Epidermal melanocyte (primary cell): ENCODE results near the gene USP2.

Experiments used
- DNase-seq: peaks from one replicate; pipeline ENCODE4 v3.0.0; 2011; ENCODE audit warnings: low spot score; ENCODE audit not compliant: insufficient read length

The USP2 gene

DNA sequence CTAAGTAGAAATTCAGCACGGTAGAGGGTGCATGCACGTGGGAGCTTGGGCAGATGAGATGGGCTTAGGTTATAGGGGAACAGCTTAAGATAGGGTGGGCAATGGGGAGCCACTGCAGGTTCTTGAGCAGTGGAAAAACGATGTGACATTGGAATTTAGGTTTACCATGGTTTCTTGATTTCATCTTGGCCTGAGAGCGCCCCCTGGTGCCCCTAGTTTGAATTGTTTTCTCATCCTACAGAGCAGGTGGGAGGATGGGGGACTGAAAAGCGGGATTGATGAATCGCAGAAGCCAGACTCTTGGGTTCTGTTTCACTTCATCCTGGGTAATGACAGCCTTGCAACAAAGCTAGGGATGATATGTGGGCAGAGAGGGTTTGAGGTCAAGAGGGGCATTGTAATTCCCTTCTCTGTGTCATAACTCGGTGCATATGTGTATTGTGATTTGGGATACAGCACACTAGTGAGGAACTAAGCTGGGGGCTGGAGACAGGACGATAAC lies 57.9 kb downstream of the USP2 start:
- DNase-seq = peak; percentile 81

DNA sequence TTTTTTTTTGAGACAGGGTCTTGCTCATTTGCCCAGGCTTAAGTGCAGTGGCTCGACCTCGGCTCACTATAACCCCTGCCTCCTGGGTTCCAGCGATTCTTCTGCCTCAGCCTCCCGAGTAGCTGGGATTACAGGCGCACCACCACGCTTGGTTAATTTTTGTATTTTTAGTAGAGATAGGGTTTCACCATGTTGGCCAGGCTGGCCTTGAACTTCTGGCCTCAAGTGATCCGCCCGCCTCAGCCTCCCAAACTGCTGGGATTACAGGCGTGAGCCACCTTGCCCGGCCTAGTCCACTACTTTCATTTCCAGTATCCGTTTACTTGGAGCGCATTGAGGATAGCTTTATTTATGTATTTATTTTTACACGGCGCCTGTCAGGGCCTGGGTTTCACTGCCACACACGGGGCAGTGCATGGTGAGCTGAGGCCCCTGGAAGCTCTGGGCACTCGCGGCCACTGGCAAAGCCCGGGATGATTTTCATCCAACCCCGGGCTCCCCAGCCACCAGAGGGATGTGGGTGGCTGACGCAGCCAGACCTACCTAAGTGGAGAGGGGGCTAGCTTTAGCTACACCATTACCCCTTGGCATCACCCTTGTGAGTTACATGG lies 58.5 kb downstream of the USP2 start:
- DNase-seq = no peak

DNA sequence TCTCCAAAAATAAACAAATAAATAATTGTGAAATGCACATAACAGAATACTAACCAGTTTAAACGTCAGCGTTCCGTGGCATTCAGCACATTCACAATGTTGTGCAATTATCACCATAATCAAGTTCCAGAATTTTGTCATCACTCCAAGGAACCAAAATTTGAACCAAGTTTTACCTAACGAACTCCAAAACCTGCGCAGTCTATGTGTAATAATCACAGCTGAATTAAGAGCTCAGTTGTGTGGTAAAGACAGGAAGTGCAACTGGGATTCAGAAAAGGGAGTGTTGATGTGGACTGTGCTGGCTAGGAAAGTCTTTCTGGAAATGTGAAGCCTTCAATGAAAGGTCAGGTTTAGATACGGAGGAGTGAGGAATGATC lies 59.1 kb downstream of the USP2 start:
- DNase-seq = no peak

DNA sequence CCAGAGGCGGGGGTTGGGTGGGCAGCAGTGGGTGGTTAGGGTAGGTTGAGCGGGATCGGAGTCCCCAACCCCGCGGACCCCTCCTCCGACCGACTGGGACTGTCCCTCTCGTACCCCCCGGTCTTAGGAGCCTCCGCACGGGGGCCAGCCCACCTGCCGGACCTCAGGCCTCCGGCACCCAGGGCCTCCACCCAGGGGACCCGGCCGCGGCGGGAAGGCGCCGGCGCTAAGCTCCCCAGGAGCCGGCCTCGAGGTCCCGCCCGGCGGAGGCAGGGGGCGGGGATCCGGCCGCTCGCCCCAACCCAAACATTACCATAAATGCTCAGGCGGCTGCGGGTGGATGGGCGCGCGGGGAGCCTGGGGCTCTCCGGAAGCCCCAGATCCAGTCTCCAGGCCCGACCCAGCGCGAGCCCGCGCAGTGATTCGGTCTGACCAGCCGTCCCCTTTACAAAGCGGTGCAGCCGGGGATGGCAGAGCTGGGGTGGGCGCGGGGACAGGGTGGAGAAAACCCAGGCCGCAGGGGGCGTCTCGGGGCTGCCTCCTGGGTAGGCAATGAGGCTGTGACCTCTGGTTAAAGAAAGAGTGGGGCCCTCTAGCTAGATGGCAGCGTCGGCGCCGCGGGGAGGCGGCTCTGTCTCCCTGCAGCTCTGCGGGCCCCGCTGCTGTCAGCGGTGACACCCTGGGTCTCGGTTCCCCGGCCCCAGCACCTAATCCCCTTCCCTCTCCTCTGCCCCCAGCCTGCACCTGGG lies 60.5 kb downstream of the USP2 start:
- DNase-seq = peak; percentile 81

DNA sequence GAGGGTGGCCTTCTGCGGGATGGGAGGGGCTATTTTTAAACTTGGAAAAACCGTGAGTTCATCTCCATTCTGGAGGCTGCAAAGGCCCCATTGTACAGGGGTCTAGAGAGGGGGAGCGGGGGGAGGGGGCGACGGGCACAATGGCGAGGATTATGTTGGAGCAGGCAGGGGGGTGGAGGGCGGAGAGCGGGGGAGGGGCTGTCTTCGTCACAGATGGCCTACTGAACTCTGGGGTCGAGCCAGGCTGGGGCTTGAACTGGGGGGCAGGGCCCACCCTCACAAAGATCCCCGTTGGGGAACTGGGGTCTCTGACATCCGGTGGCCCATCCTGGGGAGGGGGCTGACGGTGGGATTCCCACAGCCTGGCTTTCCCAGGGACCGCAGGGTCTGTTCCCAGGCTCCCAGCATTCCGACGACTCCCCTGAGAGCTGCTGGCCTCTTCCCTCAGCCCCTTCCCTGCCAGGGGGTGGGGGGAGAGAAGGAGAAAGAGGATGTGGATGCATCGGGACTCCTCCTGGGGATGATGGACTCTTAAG lies 61.2 kb downstream of the USP2 start:
- DNase-seq = no peak

DNA sequence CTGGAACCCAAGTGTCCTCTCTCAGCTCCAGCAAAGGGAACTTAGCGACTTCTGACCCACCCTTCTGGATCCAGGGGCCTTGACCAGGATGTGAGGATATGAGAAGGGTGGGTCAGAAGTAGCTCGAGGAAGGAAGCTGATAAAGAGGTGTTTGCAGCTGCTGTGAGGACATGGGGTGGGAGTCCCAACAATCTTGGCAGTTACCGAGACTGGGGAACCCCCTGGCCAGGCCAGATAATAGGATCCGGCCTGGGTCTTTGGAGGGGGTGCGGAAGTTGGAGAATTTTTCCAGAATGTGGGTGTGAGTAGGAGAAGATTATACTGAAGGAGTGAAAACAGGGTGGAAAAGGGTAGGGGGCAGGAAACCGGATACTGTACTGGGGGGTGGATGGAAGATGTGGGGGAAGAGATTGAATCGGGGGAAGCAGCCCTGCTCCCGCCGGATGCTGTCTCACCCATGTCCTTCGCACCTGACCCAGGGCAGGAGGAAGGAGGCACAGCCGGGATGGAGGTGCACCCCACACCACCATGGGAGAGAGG lies 61.7 kb downstream of the USP2 start:
- no peak for DNase-seq

DNA sequence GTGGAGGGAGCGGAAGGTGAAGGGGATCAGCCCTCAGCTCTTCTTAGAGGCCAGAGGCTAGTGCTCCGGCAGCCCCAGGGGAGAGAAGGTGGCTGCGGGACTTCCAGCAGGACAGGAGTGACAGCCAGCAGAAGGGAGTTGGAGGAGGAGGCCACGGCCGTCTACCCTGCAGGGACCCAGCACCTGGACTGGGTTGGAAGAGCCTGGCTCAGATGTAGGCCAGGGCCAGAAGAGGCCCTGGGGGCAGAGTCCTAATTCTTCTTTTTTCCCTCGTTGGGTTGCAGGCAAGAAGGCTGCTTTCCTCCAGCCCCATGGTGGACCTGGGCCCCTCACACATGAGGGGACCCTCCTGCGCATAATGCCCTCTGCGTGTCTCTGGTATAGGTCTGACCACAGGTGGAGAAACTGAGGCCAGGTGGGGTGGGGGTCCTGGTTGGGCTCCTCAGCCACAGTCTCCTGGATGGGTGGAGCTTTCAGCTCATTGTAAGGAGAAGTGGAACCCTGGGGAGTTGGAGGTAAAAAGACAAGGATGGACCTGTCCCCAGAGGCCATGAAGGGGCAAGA lies 62.3 kb downstream of the USP2 start:
- no peak for DNase-seq

DNA sequence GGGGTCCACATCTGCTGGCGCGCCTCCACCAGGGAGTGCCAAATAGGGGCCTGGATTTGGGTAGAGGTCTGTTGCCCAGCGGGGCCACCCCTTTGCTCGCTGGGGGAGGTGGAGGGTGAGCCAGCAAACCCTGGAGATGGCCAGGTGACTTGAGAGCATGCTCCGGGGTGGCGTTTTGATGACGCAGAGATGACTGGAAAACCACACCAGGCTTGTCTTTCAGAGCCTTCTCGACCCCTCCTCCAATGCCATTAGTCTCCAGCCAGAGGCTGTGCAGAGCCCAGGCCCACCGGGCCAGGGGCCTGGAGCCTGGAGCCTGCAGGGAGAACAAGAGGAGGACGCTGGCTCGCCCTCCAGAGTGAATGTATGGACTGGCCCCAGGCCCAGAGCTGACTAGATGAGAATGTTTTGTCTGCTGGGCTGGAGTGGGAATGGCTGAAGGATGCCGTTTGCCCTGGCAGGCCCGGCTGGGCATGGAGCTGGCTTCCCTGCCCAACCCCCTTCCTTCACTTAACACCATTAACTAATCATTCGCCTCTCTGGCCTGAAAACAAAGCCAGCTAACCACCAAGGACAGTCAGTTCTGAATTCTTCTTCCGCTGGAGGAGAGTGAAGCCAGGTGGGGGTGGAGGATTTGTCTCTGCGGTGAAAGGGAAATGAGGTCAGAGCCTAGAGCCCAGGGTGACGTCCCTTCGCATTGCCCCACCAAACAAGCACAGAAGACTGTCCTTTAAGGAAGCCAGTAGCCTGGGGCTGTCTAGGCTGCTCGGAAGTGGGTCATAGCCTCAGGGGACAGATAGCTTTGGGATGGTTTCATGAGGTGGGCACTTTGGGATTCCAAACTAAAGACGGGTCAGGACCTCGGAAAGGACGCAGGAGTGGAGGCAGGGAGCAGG lies 63.0 kb downstream of the USP2 start:
- no peak for DNase-seq

DNA sequence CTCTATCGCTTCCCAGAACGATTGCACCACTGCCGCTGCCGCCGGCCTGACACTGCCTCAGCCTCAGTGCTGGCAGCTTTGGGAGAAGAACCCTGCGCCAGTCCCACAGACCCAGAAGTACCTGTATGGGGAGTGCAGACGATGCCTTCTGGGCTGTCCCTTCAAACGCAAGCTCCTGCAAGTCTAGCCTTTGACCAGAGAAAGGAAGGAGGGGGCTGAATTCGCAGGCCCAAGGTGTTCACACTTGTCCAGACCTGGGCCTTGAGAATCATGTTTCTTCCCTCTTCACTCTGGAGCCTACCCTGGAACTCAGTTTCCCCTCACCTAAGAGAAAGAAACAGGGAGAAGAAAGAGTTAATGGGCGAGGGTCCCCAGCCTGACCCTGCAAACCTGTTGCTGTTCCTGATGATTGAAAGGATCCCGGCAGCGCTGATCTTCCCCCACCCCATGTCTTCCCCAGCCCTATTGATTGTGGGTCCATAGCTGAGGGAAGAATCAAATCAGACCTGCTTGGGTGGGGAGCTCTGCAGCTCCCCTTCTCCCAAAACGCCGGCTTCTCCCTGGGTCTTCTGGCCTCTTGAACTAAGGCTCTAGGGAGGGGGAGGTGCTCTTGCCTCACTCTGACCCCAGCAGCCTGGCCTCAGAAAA lies 63.8 kb downstream of the USP2 start:
- no peak for DNase-seq

DNA sequence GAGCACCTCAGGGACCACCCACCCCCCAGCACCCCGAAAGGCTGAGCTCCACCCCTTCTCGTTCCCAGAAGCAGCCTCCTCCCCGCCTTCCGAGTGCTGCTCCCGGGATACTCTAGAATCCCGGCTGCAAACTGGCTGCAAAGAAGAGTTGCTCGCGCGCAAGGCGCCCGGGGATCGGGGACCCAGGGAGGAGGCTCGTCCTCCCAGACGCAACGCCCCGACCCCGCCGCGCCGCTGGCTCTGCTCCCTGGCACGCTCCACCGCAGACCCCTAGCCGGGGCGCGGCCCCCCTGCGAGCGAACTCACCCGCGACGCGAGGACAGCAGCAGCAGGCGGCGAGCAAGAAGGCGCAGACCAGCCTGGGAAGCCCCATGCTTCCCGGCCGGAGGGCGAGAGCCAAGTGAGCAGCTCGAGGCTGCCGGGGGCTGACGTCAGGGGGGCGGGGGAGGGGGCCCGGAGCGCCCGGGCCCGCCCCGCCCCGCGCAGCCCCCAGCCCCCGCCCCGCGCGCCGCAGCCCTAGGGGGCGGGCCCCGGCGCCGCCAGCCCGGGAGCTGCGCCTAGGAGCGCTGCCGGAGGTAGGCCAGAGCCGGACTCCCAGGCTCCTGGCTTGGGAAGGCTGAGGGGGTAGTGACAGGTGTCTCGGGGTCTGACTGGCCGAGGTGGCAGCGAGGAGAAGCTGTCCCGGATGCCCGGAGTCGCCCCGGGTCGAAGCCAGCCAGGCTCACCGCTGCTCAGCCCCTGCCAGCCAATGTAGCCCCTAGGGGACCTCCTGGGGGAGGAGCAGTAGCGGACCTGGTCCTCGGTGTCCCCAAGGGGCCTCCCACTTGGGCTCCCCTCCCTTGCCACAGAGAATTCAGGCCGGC lies 64.5 kb downstream of the USP2 start, which contains the start of gene MCAM:
Gene MCAM, minus strand, starts transcription at position 402 of the 863 bp plus-strand sequence. Its CDS starts 29 bp downstream, at position 373.
- no peak for DNase-seq

DNA sequence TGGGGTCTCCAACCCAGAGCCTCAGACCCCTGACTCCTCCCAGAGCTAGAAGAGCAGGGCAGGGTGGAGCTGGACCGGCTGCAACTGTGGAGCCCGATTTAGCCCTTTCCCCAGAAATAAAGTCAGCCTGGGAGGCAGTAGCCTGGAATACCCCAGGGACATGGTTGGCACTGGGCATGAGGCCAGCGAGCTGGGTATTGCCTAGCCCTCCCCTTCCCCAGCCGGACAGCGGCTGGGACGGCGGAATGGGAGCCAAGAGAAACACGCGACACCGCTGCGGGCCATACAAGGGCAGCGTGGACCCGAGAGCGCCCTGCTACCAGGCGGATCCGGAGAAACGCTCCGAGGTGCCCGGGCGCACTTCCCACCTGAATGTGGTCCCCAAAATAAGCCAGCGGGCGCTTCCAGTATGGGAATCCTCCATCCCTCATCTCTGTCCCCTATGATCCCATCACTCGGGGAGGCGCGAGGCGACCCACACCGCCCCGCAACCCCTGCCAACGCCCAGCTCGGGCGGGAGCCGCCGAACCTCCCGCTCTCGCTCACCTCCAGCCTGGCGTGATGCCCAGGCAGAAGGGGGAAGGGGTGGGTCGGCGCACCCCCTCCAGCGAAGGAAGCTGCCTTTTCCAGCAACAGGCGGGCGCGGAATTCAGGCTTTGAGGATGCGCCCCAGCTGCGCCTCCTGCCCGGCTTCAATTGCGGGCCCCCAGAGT lies 65.3 kb downstream of the USP2 start:
- peak; percentile 67 for DNase-seq

DNA sequence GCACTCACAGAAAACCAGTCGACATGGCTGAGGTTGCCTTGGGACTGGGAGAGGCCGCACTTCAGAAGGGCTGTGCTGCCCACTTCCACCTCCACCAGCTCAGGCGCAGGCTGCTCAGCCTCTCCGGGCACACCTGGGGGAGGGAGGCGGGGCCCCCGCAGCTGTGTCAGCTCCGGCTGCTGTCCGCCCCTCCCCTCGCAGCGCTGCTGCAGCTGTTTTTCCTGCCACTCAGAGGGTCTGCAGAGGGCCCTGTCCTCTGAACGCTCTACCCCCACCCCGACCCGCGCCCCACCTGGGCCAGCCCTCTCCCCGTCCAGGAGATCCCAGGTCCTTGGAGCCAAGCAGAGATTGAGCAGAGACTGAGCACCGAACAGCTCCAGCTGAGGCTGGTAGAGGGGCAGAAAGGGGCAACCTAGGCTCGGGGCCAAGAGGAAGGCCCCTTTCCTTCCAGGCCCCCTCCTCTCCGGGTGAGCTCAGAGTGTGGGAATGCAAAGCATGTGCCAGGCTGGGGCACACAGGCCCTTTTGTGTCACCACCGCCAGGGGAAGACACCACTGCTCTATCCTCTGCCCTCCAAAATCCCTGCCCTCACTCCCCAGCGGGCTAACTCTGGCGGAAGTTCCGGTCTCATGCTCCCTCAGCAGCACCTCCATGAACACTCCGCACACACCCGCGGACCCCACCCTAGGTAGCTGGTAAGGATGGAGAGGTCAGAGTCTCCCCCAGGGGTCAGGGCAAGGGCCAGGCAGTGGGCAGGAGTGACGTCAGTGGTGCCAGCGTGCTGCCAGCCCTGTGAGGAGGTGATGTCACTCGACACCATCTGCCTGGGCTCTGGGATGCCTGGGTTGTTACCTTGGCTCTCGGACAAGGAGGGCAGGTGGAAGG lies 66.1 kb downstream of the USP2 start:
- DNase-seq = peak; percentile 75

DNA sequence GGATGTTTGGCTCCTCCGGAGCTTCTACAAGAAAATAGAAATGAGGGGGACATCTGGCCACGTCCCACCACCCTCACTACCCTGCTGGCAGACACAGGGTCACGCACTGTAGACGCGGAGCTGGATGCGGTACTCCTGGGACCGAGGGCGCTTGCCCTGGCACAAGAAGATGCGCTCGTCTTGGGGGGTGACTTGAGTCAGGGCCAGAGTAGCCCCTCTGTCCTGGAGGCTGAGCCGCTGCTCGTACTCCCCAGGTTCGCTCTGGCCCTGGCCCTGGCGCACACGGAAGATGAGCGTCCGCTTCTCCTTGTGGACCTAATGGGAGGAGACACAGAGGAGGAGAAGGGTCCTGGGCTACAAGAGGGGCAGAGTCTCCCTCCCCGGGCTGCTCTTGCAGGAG lies 66.8 kb downstream of the USP2 start:
- no peak for DNase-seq

DNA sequence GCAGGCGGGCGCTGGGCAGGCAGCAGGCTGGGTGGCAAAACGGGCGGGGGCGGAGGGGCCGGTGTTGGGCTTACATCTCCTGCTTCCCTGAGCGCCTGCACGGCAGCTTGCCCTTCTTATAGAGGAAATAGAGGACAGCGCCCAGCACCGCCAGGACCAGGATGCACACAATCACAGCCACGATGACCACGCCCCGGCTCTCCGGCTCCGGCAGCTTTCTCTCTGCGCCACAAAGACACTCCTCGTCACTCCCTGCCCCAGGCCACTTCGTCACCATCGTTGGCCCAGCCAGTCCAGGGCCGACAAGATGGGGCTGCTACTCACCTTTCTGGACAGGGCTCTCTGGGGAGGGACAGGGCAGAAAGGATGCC lies 70.8 kb downstream of the USP2 start:
- DNase-seq = no peak

DNA sequence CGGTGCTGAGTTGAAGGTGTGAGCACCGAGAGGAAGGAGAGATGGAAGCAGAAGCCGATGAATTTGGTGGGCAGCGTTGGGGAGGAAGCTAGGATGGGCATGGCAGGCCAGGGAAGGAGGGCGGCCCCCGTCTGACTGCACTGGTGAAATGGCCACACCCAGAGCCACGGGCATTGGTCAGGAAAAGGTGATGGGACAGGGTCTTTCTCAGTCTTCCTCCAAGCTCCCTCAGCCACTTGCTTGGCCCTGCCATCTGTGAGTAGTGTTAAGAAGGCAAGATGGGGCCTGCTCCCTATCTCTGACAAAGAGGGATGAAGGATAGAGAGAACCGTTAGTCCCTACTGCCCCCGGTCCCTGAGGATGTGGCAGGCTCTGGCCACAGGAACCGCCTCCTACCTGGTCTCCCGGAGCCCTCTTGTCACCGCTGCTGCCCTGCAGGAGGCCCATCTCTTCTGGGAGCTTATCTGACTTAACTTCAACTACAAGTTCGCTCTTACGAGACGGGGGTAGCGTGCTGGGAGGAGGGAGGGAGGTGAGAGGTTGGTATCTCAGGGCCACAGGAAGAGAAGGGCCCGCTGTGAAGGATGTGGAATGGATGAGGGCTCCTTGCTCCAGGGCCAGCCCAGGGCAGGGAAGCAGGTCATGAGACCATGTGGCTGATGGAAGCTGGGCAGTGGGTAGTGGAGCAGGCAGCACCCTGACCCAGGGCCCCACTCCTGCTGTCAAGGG lies 71.4 kb downstream of the USP2 start:
- DNase-seq = no peak

DNA sequence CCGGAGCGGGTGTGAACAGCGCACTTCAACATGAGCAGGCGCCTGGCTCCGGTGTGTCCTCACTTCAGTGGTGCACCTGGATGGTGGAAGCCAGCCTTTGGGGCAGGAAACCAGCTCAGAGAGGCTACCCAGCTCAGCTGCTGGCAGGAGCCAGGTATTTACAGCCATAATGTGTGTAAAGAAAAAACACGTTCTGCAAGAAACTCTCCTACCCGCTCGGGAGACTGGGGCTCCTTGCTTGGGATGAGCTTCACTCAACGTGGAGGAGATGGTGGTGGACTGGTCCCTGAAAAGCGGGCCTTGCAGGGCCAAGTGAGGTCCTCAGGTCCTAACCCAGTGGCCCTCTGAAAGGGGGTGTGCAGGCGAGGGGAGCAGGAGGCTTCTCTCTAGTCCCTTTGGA lies 72.1 kb downstream of the USP2 start:
- no peak for DNase-seq

DNA sequence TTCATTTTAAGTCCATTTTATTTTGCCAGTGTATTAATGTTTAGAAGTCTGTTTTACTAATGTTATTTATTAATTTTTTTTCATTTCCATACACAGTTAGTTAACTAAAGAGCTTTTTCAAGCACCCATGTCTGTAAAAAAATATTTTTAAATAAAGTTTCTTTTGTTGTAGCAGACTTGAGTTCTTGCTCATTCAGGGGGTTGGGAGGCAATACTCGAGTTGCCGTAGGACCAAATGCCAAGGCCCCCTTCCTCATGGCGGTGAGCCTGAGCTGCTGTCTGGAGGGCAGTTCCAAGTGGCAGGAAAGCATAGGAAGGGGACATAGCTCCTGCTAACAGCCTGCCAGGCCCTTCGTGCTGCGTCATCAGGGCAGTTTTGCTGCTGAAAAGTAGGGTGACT lies 73.5 kb downstream of the USP2 start:
- DNase-seq = no peak
